GM21360 (cell line): ENCODE measurements around the gene CNTNAP2.

ENCODE experiments used
- ATAC-seq: cut with Tn5 transposase; IDR thresholded peaks from one replicate; pipeline ENCODE4 v1.9.1; 2021; ENCODE audit warnings: mild to moderate bottlenecking, moderate library complexity; ENCODE audit not compliant: unreplicated experiment

CNTNAP2 gene

DNA sequence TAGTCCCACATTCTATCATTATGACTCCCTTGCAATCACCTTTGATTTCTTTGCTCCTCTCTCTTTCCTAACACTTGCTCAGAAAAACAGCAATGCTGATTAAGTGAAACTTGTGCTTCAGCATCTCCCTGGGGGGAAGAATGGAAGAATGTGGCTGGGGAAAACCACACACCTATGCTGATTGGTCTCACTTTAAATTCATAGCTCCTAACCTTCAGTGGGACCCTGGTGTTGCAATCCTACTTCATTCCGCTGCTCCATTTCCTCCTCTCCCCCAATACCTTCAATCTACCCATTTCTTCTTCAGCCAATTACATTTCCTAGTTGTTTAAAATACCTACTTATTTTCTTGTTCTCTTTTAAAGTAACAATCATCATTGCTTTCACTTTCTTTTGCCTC is 1307.3 kb downstream of the CNTNAP2 start:
- no peak for ATAC-seq

- no peak for ATAC-seq
These were observed 1311.5 kb downstream of the CNTNAP2 start for GRCh38 chr7:147428075-147428474.

GRCh38 chr7:147429961-147430360 is 1313.4 kb downstream of the CNTNAP2 start:
- no peak for ATAC-seq

- no peak for ATAC-seq
These were observed 1315.5 kb downstream of the CNTNAP2 start for GRCh38 chr7:147432079-147432478.

- no peak for ATAC-seq
These were observed 1316.0 kb downstream of the CNTNAP2 start for GRCh38 chr7:147432576-147432975.

GRCh38 chr7:147436718-147437117 is 1320.1 kb downstream of the CNTNAP2 start:
- ATAC-seq: no peak

GRCh38 chr7:147438216-147438615 is 1321.6 kb downstream of the CNTNAP2 start:
- ATAC-seq: no peak

DNA sequence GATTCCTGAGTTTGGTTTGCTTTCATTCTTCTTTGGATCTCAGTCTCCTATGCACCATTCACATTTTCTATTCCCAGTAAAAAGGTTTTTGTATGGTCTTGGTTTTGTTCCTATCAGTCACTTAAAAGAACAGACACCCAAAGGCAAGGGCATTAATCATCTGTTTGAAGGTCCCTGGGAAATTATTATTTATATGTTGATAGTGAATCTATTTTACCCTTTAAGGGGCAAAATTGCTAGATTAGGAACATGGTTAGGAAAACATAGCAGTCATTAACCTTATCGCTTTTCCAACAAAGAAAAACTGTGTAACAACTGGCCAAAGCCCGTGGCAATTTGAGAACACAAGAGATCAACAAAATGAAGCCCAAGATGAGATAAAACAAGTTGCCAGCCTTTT is 1327.3 kb downstream of the CNTNAP2 start:
- no peak for ATAC-seq

- ATAC-seq: no peak
These were observed 1336.2 kb downstream of the CNTNAP2 start for GRCh38 chr7:147452816-147453215.

DNA sequence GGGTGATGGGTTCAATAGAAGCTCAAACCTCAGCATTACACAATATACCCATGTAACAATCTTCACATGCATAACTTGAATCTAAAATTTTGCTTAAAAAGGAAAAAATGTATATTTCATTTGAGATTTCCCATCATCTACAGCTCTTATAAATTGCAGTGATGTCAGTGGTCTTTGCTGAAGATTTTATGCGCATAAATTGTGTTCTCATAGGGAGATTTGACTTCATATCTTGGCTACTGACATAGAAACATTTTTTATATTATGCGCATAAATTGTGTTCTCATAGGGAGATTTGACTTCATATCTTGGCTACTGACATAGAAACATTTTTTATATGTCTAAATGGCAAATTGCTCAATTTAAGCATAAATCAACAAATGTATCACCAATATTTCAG is 1348.6 kb downstream of the CNTNAP2 start:
- no peak for ATAC-seq

- no peak for ATAC-seq
These were observed 1356.0 kb downstream of the CNTNAP2 start for GRCh38 chr7:147472556-147472955.

DNA sequence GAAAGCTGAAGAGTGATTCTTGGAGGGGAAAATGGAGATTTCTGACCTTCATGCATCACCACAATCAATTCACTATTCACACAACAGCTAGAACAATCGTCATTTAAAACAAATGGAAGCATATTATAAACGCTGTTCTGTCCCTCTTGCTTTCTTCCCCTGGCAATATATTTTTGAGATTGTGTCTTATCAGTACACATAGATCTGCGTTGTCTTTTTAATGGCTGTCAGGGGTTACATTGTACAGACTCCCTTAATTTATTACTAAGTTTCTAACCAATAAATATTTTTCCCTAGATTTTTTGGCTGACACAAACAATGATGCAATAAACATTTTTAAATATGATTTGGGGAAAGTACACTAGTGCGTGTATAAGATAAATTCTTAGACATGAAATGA is 1358.3 kb downstream of the CNTNAP2 start:
- ATAC-seq: no peak

DNA sequence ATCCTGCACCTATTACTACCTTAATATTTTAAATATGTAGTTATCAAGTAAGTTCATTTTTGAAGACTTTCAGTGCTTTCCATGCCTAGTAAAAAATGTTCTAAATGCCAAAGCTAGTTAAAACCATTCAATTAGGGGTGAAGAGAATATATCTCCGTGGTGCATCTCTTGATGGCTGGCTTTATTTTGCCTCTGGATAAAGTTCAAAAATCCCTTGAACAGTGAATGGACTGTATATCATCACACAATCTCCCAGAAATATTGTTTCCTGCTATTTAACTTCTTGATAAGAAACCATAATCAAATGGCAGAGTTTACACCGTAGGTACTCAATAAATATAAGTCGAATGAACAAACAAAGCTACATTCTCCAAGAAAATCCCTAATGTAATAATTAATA is 1360.9 kb downstream of the CNTNAP2 start:
- no peak for ATAC-seq

DNA sequence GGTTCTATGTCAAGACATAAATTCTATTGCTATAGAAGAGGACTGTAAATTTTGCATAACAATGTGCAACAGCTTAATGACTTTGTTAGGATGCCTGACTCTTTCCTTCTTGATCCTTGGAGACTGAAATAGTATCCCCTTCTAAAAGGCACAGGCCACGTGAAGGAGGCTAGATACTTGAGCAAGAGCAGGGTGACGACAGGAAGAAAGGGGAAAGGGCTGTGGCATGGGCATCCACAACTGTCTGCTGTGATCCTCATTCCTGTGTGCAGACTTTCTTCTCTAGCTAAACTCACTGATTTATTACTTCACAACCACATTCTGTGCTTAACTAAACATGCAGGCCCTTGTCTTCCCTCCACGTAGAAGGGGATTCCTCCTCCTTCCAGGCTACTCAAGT is 1362.2 kb downstream of the CNTNAP2 start:
- ATAC-seq: no peak

DNA sequence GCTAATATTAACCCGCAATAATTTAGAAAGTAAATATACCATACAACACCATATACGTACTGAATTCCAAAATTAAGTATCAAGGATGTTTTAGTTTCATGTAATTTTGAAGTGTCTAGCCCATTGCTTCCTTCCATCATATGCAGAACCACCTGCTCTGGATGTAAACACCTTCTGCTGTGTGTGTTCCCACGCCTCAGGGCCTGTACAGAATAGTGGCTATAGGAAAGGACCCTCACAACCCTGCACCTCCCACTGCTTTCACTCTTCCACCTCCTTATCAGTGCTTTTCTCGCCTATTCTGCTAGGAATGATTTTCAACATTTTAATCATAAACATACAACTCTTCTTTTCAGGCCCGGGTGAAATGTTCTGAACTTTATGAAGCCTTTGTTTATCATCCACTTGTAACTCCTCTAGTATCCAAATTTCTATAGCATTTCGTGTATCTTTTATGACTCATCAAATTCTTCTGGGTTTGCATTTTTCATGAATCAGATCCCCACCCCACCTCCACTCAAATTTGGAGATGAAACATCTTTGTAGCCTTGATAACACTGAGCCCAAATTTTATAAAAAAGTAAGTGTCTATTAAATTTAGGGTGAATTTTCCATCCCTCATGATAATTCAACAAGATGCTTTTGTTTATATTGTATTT is 1367.2 kb downstream of the CNTNAP2 start:
- ATAC-seq: no peak

DNA sequence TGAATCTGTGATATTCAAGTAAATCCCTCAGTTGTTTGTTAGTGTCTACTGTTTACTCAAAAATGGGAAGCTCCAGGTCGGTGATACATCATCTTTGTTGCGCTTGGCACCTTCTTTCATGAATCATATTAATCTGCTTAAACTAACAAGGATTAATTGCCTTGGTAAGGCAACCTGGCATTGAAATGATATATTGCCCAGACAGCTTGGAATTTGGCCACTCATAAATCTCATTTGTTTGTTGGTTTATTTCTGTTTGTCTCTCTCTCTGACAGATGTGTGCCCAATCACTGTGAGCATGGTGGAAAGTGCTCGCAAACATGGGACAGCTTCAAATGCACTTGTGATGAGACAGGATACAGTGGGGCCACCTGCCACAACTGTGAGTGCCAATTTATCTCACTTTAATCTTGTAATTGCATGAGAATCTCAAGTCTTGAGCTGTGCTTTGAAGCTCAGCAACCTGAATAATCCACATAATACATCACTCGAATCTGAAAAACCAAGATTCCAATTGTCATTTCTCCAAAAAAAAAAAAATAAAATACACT is 1369.1 kb downstream of the CNTNAP2 start:
- ATAC-seq: no peak

DNA sequence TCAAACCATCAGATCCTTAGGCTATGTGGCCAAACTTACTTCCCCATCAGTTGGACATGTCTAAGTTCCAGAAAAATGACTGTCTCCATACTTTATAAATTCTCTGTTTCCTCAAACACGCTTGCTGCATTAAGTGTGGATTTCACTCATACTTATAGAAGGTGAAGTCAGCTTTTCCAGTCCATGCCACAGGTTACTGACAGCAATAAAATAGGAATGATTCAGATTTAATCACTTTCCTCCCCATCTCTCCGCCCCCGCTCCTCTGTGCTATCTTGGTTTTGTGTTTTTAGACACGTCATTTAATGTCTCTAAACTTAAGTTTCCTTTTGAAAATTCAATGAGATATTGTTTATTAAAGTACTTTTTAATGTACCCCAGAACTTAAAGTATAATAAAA is 1376.0 kb downstream of the CNTNAP2 start:
- ATAC-seq: no peak

DNA sequence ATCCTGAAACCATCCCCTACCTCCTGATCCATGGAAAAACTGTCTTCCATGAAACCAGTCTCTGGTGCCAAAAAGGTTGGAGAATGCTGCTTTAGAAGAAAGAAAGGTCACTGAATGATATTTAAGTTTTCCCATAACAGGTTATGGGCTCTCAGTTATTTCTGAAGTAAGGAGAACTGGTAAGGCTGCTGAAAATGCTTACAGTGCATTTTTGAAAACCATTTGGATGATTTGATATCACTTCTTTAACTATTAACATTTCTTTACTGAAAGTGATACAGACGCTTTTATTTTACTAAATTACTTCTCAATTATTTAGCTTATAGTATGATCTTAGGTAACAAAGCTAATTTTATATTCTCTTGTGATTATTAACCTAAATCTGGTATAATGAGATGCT is 1379.6 kb downstream of the CNTNAP2 start:
- no peak for ATAC-seq

- no peak for ATAC-seq
These were observed 1380.6 kb downstream of the CNTNAP2 start for GRCh38 chr7:147497246-147497645.

- ATAC-seq: no peak
These were observed 1381.5 kb downstream of the CNTNAP2 start for GRCh38 chr7:147498081-147498480.

DNA sequence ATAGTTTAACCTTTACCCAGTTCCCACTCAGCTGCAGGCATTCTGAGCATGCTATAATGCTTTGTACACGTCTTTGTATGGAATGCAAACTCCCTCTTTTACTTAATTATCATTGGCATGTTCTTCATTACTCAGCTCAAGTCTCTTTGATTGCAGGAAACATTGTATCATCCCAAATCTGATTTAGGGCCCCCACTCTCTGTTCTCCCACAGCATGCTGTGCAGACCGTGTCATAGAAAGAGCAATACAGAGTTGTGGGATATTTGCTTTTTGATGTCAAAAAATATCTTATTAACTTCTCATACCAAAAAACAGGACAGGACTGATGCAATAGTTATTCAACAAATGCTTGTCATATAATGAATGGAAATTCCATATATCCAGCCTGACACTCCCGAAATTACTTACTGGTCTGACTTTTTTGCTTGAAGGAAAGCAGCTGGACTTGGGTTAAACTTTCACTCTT is 1392.5 kb downstream of the CNTNAP2 start:
- no peak for ATAC-seq

DNA sequence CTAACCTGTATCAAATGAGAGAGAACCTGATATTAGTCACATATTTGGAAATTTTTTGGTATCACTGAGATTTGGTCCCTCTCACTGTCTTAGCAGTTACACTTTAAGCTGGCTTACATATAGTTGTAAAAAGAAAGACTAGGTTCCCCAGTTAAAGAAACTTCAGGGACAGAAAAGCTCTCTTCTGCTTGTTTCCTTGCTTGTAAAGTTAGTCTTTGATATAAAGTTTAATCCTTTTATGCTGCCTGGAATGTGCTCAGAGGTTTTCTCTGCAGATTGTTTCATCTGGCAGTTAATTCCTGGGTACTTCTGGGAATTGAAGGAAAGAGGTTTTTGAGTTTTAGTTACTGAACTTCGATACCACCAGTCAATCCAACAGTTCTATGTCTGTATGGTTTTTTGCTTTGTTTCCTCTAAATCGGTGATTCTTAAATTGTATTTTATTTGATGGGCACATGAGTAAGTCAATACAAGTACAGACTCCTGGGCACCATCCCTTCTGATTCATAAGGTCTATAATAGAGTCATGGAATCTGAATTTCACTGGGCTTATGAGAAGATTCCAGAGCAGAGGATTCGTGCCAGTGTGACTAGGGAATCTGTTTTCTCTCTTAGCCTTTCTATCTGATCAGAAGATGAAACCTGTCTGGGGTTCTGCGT is 1393.1 kb downstream of the CNTNAP2 start:
- no peak for ATAC-seq

- ATAC-seq: no peak
These were observed 1393.6 kb downstream of the CNTNAP2 start for GRCh38 chr7:147510201-147510542.
